RPMI8226 (cell line): Measurements from ENCODE around the gene PRPF38A.

Experiments used
- DNase-seq: peaks from one replicate; pipeline ENCODE4 v3.0.0-alpha.2; 2015

PRPF38A gene

DNA sequence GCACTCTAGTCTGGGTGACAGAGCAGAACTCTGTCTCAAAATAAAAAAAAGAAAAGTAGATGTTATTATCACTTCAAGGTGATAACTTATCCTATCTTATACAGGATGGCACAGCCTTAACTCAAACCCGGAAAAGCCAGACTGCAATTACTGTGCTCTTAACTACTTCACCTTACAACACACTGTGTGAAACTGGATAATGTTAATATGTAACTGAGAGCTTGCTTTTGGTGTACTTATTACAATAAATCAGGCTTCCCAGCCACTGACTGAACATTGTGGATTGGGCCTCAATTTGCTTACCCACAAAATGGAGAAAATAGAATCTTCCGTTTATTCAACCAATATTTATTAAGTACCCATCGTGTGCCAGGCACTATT is 1.6 kb upstream of the PRPF38A start:
- no peak for DNase-seq

DNA sequence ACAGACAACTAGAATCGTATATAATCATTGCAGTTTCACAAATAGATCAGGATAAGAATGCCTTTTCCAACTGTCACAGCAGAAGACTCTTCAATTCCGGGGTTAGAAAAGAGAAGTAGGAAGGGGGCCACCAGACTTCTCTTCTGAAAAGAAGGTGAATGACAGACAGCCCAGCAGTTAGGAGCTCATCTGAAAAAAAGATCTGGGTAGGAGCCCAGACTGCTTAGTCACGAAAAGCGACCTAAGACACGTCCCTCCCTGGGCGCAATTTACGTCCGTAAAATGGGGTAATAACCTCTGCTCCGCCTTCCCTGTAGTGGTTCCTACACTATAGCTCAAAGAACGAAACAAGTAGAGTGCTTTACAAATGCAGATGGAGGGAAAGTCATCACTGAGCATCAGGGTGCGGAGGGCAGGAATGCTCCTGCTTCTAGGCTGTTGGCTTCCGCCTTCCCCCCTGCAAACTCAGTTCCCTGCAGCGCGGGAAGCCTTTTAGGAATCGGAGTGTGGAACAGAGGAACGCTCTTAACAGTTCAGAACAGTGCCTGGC is 761 bp upstream of the PRPF38A start:
- peak; percentile 87 for DNase-seq

DNA sequence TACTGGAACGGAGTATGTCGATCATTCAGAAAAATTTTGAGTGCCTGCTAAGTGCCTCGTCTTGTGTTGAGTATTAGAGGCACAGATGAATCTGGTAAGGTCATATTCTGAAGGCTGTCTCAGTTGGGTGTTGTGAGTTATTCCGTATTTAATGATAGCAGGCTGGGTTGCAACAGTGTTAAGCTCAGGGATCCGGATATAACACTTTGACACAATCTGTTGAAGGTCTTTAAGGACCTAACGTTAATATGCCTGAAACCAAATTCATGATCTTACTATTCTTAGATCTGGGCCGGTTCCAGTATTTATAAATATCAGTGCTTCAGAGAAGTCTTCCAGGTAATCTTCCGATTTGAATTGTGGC is 555 bp downstream of the PRPF38A start:
- no peak for DNase-seq

DNA sequence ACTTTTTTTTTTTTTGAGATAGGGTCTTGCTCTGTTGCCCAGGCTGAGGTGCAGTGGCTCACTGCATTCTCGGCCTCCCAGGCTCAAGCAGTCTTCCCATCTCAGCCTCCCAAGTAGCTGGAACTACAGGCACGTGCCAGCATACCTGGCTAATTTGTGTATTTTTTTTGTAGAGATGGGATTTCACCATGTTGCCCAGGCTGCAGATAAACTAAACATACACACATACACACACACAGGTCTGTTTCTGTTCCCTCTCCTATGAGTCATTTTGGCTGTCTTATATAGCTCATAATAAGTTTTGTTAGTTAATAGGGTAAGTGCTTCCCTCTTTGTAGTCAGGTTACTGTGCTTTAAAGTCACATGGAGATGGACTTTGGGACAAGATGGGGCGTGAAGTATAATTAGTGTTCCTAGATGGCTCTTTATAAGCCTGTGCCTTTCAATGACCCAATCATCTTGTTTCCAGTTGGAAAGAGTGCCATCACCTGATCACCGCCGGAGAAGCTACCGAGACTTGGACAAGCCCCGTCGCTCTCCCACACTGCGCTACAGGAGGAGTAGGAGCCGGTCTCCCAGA is 9.1 kb downstream of the PRPF38A start:
- DNase-seq: no peak

DNA sequence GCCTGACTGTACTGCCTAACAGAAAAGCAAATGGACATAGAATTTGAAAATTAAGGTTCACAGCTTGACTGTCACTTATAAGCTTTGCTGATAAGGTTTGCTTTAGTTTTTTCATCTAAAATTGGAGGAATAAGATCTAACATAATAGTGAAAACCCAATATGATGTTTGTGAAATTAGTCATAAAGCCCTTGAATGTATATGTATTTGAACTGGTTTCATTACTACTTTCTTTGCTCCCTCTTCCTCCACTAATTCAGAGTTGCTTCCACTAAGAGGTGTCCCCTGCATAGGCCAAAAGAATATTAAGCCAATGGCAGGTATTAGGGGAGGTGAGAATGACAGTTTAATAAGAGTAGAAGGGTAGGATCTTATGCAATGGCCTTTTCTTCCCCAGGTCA is 10.5 kb downstream of the PRPF38A start:
- no peak for DNase-seq

DNA sequence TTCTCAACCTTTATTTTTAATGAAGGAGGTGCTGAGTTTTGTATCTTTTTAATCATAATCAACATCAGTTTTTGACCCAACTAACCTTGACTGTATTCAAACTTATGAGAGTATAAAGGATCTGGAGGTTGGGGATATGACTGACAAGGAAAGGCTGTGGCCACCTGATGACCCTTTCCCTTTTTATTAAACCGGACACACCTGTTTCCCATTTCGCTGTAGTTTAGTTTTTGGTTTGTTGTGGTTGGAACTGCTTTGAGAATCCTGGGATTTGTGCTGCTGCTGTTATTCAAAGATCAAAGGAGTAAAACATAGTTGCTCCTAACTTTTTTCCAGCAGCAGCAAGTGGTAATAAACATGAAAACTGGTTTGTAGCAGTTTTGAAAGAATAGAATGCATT is 12.4 kb downstream of the PRPF38A start:
- DNase-seq: no peak

DNA sequence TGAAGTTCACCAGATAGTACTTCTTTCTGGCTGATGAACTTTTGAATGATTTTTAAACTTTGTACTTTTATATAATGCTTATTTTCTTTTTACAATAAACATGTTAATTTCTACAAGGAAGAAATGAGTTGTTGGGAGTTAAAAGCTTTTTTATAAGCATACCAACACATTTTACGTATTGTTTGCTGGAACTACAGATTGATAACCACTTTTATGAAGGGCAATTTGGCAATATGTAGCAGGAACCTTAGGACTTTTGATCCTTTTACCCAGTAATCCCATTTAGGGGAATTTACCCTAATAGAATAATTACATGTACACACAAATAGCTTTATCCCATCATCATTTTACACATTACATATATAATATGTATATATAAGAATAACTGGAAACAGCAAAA is 16.3 kb downstream of the PRPF38A start:
- no peak for DNase-seq

DNA sequence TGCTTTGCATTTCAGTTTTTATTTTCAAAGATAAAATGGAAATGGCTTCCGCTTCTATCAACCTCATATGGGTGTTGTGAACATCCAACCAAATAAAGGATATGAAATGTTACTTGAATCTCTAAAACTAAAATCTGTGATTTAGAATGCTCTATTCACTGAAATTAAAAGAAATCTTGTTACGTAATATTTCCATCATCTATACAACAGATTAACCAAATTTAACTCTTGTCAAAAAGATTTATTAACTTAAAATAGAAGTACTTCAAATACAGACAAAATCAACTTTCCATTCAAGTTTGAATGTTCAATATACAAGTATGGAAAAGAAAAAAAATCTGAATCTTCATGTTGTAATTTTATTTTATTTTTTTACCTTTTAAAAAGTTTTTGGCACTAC is 18.7 kb downstream of the PRPF38A start:
- no peak for DNase-seq

DNA sequence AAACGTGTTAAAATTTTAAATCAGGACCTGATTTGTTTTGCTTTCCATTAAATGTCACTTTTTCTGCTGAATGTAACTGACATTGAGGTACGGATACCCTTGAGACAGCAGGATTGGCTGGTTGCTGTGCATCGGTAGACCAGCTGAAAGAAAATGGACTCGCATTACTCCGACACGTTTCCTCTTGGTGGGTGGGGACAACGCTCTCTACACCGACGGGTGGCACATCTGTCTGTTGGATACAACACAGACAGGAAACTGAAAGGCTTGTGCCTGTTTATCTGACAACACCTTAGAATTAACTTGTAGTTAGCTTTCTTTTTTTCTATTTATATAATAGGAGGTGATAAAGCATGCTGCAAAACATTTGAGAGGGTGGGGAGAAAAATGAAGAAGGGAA is 19.4 kb downstream of the PRPF38A start:
- no peak for DNase-seq

DNA sequence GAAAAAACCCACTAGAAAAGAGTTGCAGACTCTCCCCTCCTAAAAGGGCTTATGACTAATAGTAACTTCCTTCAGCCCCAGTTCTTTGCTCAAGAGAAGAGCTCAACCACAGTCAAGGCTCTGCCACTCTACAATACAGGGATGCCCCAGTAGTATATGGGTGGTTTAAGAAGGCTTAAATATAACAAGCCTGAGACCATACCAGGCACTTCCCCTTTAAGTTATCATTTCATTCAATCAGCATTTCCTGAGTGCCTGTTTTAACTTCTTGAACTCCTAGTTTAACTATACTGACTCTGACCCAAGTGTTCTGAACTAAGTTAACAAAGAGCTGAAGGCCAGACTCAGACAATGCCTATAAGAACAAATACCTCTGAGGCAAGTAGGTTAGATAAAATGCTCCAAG is 19.8 kb downstream of the PRPF38A start:
- no peak for DNase-seq

DNA sequence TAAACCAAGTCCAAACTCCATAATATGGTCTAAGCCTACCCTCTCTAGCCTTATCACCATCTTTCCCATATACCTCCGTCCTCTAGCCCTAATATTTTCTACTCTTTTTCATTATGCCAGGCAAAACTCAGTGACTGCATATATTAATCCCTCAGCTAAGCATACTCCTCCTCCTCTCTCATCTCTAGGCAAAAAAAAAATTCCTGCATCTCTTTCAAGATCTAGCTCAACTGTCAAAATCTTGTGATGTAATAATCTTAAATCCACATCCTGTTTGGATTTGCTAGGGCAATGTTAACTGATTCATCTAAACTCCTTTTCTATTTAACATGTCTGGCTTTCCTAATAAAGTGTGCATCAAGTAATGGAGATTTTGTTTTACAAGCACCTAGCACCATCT is 20.4 kb downstream of the PRPF38A start:
- no peak for DNase-seq

DNA sequence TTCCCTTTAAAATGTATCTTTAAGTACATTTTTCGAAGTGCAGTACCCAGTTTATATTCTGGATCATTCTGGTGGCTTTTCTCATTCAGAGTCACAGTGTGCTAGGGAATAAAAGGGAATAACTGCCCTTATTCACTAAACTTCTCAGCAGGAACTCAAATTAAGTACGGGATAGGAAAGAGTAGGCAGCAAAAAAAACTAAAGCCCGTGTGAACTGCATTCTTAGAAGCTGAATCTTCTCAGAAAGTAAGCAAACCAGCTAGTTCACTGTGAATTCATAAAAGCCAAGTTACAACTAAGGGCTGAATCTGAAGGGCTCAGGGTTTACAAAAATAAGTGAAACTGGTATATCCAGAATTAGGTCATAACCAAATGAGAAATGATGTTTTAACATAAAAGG is 22.0 kb downstream of the PRPF38A start:
- DNase-seq: no peak

DNA sequence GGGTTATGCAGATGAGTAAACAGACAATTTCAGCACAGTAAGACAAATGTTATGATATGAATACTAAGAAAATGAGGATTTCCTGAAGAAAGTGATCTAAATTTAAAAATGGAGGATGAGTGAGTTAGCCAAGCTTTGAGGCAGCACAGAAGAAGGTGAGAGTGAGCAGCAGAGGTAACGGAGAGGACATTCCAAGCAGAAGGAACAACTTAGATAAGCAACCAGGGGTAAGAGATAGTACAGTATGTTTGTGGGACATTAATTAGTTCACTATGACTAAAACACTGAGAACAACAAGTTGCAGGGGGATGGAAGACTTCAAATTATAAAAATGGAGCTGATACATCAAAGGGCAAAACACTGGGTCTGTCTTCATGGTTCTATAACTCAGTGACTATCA is 22.8 kb downstream of the PRPF38A start:
- no peak for DNase-seq

DNA sequence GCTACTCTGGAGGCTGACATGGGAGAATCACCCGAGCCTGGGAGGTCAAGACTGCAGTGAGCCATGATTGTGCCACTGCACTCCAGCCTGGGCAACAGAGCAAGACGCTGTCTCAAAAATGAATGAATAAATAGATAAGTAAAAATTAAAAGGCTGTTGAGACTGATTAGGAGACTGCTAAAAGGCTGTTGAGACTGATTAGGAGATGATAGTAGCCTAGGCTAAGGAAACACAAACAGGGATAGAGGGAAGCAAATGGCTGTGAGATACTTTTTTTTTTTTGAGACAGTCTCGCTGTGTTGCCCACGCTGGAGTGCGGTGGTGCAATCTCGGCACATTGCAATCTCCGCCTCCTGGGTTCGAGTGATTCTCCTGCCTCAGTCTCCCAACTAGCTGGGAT is 28.4 kb downstream of the PRPF38A start:
- no peak for DNase-seq

DNA sequence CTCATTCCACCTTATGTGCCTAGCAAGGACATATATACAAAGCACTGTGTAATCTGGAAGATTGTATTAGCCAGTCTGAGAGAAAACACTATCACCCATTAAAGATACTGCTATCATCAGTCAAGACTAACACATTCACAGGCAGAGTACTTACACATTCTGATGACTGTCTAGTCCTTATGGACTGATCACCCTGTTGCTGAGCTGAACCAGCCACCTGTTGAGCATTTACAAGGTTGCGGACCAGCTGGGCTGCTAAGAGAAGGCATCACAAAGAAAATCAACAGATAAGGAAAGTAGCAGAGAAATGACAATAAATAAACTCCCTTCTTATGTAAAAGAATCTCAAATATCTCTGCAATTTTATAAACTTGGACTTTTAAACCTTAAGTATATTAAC is 30.8 kb downstream of the PRPF38A start:
- no peak for DNase-seq

DNA sequence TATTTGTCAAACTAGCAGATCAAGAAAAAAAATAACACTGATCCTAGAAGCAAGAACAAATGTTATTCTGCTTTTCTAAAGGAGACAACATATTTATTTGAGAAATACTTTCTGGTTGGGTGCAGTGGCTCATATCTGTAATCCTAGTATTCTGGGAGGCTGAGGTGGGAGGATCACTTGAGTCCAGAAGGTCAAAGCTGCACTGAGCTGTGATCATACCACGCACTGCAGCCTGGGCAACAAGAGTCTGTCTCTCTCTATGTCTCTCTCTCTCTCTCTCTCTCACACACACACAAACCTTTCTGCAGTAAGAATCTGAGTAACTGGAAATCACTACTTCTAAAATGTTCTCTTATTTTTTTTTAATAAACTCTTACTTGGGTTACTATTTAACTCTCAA is 31.2 kb downstream of the PRPF38A start:
- DNase-seq: no peak

DNA sequence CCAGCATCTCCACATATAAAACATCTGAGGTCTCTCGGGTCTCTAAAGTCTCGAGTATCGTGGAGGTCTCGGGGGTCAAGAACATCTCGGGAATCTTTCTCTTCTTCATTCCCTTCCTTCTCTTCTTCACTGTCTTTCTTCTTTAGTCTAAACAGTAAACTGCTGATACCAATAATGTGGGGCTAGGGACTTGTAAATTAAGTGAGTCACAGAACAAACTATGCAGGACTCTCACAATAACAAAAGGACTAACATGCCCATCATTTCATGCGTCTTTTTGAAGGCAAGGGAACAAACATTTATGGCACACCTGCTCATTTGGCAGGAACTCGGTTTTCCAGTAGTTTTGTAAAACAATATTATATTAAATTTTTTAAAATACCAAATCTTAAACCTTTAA is 32.4 kb downstream of the PRPF38A start:
- no peak for DNase-seq

DNA sequence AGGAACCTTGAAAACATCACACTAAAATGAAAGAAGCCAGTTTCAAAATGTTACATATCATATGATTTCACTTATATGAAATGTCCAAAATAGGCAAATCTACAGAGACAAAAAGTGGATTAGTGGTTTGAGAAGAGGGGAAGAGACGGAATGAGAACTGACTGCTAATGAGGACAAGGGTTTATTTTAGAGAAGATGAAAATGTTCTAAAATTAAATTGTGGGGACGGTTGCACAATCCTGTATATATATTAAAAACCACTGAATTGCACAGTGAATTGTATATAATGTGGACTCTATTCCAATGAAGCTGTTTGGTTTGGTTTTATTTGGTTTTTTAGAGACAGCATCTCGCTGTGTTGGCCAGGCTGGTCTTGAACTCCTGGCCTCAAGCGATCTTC is 35.6 kb downstream of the PRPF38A start:
- DNase-seq: no peak

DNA sequence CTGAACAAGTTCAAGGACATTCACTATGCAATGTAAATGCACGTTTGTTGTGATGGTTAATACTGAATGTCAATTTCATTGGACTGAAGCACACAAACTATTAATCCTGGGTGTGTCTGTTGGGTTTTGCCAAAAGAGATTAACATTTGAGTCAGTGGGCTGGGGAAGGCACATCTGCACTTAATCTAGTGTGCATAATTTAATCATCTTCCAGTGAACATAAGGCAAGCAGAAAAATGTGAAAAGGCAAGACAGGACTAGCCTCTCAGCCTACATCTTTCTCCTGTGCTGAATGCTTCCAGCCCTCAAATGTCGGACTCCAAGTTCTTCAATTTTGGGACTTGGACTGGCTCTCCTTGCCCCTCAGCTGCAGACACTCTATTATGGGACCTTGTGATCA is 40.1 kb downstream of the PRPF38A start:
- DNase-seq: no peak

DNA sequence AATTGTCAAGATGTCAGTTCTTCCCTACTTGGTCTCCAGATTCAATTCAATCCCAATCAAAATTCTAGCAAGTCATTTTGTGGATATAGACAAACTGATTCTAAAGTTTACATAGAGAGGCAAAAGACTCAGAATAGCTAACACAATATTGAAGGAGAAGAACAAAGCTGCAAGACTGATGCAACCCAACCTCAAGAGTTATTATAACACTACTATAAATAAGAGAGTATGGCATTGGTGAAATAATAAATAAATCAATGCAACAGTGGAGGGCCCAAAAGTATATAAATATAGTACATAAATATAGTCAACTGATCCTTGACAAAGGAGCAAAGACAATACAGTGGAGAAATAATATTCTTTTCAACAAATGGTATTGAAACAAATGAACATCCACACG is 49.7 kb downstream of the PRPF38A start:
- no peak for DNase-seq

DNA sequence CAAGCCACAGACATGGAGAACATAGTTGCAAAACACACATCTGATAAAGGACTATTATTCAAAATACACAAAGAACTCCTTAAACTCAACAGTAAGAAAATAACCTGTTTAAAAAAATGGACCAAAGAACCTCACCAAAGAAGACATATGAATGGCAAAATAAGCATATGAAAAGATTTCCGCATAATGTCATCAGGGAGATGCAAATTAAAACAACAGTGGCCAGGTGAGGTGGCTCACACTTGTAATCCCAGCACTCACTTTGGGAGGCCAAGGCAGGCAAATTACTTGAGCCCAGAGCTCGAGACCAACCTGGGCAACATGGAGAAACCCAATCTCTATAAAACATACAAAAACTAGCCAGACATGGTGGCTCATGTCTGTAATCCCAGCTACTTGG is 50.4 kb downstream of the PRPF38A start:
- DNase-seq: no peak

DNA sequence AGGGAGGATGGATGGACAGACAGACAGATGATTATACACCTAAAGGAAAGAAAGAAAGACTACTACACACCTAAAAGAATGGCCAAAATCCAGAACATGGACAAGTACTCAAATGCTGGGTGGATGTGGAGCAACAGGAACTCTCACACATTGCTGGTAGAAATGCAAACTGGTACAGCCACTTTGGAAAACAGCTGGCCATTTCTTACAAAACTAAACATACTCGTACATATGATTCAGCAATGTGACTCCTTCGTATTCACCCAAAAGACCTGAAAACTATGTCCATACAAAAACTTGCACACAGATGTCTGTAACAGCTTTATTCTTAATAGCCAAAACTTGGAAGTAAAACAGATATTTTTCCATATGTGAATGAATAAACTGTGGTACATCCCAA is 51.3 kb downstream of the PRPF38A start:
- no peak for DNase-seq

DNA sequence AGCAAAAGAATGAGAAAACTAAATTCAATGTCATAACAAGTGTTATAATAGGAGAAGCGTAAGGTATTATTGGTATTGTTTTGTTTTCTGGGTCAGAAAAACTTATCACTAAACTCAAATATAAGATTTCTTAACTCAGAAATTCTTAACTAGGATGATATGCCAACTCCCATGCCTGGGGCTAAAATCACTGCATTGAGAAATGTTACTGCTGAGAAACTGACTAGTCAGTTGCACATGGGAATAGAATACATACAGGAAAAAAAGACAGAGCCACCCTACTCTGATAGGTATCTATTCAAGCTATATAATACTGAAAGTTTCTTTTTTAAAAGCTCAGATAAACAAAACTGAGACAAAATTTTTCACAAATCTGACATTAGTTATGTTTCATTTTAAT is 56.3 kb downstream of the PRPF38A start:
- no peak for DNase-seq

DNA sequence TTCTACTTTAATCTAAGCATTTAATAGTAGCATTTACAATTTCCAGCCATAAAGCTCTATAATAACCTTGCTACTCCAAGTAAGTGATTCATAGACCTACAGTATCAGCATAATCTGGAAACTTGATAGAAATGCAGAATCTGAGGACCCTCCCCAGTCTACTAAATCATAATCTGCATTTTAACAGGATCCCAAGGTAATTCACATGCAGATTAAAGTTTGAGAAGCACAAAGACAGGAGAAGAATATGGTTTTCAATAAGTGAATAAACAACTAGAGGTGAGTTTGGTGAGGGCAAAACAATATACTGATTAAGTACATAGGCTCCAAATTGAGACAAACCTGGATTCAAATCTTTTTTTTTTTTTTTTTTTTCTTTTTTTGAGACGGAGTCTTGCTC is 57.4 kb downstream of the PRPF38A start:
- DNase-seq: no peak

DNA sequence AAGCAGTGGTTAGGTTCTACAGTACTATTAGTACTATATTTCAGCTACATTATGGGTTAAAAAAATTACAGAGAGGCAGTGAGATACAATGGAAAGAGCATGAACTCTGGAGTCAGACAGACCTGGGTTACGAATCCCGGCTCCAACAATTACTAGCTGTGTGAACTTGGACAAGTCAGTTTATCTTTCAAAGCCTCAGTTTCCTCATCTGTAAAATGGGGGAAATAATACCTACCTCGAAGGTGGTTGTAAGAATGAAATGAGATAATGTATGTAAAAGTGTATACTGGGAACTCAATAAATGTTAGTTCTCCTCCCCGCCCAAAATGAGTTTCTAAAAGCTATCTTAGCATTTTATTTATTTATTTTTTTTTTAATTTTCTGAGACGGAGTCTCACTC is 59.5 kb downstream of the PRPF38A start:
- no peak for DNase-seq

DNA sequence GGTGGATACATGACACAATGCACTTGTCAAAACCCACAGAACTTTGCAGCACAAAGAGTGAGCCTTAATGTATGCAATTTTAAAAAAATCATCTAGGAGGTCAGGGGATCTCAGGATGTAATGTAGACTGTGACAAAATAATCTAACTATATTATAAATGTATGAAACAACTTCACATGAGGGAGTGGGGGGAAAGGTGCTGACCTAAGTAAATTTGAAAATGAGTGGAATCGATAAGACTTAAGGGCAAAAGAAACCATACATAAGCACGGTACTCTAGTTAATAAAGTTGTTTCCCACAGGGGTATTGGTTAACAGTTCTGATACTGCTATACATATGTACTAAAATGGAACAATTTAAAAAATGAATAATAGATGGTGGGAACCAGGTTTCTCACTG is 64.7 kb downstream of the PRPF38A start:
- no peak for DNase-seq
